GM19324 (cell line): ENCODE results near the gene ERP44.
"Not testable (repeated sequence)": the region's sequence is repeated elsewhere in the genome, so short reads cannot be mapped to it uniquely, and the experiment has no call there.

Experiments
- ATAC-seq: cut with Tn5 transposase; IDR thresholded peaks from one replicate; pipeline ENCODE4 v1.9.1; 2021; ENCODE audit warnings: mild to moderate bottlenecking, moderate library complexity; ENCODE audit not compliant: unreplicated experiment, low FRiP score

The ERP44 gene

GRCh38 chr9:100020121-100020795 lies 78.5 kb downstream of the ERP44 start:
- ATAC-seq = no peak

GRCh38 chr9:100019541-100019940 lies 79.3 kb downstream of the ERP44 start:
- ATAC-seq = no peak

- ATAC-seq = no peak
Observed at GRCh38 chr9:100014846-100015245, 84.0 kb downstream of the ERP44 start.

DNA sequence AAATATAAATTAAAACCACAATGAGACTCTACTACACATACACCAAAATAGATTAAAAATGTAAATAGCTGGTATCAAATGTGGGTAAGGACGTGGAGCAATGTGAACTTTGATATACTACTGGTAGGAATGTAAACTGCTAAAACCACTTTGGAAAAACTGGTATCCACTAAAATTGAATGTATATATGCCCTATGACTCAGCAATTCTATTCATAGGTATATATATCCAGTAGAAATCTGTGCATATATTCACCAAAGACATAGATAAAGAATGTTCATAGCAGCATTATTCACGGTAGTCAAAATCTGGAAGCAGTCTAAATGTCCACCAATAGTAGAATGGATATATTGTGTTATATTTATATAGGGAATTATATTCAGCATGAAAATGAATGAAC lies 85.2 kb downstream of the ERP44 start:
- no peak for ATAC-seq

DNA sequence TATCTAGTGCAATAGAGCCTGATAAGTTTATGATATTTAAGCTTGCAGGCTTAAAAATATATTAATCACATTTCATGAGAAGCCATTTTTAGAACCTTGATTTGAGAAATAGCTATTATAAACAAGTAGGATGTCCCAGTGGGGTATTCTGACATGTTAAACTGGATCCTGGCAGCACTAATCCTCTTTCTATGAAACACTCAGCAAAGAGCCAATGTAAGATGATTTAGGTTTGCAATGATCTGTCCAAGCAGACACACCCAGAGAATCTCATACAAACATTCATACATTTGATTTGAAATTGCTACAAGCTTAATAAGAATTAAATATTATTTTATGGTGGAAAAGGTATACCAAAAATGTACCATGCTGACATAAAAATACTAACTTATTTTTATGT lies 86.5 kb downstream of the ERP44 start:
- ATAC-seq = no peak

- no peak for ATAC-seq
Observed at GRCh38 chr9:100011062-100011681, 87.6 kb downstream of the ERP44 start.

GRCh38 chr9:99999797-100000196 lies 99.0 kb downstream of the ERP44 start:
- no peak for ATAC-seq

- no peak for ATAC-seq
Observed at GRCh38 chr9:99998866-99999265, 99.9 kb downstream of the ERP44 start.

GRCh38 chr9:99998266-99998665 lies 100.5 kb downstream of the ERP44 start:
- ATAC-seq = no peak

DNA sequence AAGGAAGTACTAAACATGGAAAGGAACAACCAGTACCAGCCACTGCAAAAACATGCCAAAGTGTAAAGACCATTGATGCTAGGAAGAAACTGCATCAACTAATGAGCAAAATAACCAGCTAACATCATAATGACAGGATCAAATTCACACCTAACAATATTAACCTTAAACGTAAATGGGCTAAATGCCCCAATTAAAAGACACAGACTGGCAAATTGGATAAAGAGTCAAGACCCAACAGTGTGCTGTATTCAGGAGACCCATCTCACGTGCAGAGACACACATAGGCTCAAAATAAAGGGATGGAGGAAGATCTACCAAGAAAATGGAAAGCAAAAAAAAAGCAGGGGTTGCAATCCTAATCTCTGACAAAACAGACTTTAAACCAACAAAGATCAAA lies 108.3 kb downstream of the ERP44 start:
- not testable (repeated sequence) for ATAC-seq

- ATAC-seq = no peak
Observed at GRCh38 chr9:99986642-99987041, 112.2 kb downstream of the ERP44 start.

DNA sequence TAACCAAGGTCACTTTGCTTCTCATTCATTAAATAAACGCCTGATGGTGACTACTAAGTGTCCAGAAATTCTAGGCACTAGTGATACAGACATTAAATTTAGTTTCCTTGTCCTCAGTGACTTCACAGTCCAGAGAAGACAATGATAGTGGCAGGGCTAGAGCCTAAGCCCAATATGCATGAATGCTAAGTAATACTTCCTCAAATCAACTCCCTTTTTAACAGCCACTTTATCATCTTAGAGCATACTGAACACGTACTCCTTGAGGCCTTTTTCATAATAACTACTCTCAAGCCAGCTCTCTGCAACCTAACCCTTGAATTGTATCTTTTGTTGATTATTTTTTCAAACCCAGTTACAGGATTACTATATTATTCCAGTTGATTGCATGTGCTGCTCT lies 118.2 kb downstream of the ERP44 start:
- ATAC-seq = no peak

DNA sequence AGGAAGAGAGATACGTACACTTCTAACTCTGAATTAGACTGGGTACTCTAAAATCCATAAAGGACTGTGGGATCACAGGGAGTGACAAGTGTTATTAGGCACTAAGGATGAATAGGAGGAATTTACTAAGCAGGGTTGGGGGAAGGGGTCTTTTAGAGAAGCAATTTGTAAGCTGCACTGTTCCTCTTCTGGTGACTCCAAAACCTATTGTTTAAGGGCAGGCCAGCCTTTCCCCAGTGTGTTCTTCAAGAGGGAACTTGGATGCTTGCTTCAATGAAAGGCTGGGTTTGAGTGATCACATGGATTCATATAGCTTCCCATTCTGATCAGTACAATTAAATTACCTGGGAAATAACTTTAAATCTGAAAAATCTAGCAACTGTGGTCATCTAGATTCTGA lies 120.6 kb downstream of the ERP44 start:
- no peak for ATAC-seq

GRCh38 chr9:99977033-99977792 lies 121.6 kb downstream of the ERP44 start:
- no peak for ATAC-seq

GRCh38 chr9:99973455-99973854 lies 125.3 kb downstream of the ERP44 start:
- no peak for ATAC-seq

- no peak for ATAC-seq
Observed at GRCh38 chr9:99971410-99971809, 127.4 kb downstream of the ERP44 start.

DNA sequence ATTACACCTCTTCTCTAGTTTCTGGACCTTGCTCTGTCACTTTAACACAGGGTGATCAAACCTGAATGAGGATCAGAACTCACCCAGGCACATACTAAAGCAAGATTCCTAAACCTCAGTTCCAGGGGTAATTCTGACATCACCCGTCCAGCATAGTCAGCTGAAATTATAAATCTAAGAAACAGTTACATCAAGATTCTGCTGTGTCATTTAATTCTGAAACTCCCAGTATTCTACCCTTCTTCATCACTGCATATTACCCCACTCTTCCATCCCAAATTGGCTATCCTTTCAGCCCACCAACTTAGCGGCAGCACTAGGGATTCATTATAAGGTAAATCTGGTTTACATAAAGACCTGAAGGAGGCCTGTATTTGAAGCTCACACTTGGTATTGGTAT lies 128.3 kb downstream of the ERP44 start:
- no peak for ATAC-seq

GRCh38 chr9:99967457-99967856 lies 131.3 kb downstream of the ERP44 start:
- ATAC-seq = no peak

DNA sequence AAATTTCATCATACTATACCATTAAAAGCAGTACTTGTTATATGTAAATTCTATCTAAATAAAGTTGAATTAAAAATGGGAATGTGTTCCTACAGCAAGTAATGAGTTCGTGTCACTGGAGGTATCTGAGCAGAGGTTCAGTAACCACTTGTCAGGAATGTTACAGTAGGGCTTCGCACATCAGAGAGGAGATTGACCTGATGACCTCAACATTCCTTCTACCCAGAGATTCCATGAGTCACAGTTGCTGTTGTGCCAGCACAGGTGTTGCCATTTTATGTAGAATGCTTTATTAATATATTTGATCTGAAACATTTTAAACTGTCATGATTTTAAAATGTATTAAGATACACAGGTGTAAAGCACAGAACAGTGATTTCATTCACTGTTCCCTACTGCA lies 132.1 kb downstream of the ERP44 start:
- no peak for ATAC-seq

GRCh38 chr9:99966001-99966400 lies 132.8 kb downstream of the ERP44 start:
- no peak for ATAC-seq

GRCh38 chr9:99964336-99964735 lies 134.5 kb downstream of the ERP44 start:
- ATAC-seq = no peak
